Activated CD4-positive, alpha-beta T cell treated with anti-CD3 and anti-CD28 coated beads, Interleukin-2, amount 10 ng/mL, durations not matched to agents 24 days and 14 days (primary cell): ENCODE data around the gene DCTN1. TPM values are rescaled to one million over a fixed set of nuclear protein-coding genes. Genes with fewer than 3 reads are reported as not detected.

Source experiments
- DNase-seq: peaks from one replicate; pipeline ENCODE4 v3.0.0; 2022
- H3K27ac Mint-ChIP-seq: one replicate; pipeline ENCODE4 v1.8.0; 2022; ENCODE audit warnings: mild to moderate bottlenecking, mixed read lengths
- H3K27me3 Mint-ChIP-seq: one replicate; pipeline ENCODE4 v1.8.0; 2022; ENCODE audit warnings: mixed read lengths
- H3K36me3 Mint-ChIP-seq: one replicate; pipeline ENCODE4 v1.8.0; 2022; ENCODE audit warnings: low read depth, mild to moderate bottlenecking, mixed read lengths
- H3K4me1 Mint-ChIP-seq: one replicate; pipeline ENCODE4 v1.8.0; 2021; ENCODE audit warnings: mixed read lengths
- H3K4me3 Mint-ChIP-seq: one replicate; pipeline ENCODE4 v1.8.0; 2022; ENCODE audit warnings: mild to moderate bottlenecking, moderate library complexity, mixed read lengths
- H3K9me3 Mint-ChIP-seq: one replicate; pipeline ENCODE4 v1.8.0; 2021; ENCODE audit warnings: mixed read lengths
- intact Hi-C: fragments of 100-400 bp; cut with micrococcal nuclease; formaldehyde crosslinking; loops from one replicate; pipeline ENCODE4 v1.15.1; 2023
- total RNA-seq: library from RNA; stranded (reverse); gene quantifications from 2 replicates; pipeline ENCODE4 v1.2.3, GENCODE V29; 2022

Gene DCTN1
- total RNA-seq, 1 donor from 2014 or later, result 87.2 TPM

DNA sequence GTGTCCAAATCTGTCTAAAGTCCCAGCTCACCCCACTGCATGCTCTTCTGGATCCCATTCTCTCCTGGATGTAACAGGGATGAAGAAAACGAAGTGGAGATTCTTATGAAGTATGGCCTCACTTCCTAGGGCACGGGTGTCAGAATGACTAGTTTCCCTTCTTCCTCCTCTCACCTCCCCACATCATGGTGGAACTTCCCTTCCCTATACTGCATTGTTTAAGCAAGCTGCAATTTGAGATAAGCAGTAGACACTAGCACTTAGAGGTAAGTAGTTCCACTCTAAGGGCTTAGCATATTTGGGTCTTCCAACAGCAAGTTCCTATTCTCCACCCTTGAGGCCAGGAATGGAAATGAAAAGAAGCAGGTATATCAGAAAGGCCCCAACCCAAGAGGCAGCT is 66.6 kb downstream of the DCTN1 start:
- Mint-ChIP-seq H3K27ac (no peak overlapping the region), H3K27me3 (peaks cover 9% of the 10 kb centered on the region), H3K9me3 (no peaks in the 10 kb centered on the region), H3K4me1 (no peaks in the 10 kb centered on the region), H3K36me3 (no peaks in the 10 kb centered on the region), H3K4me3 (no peak overlapping the region)
- DNase-seq, result no peak
- intact Hi-C loops, result no loop called here

DNA sequence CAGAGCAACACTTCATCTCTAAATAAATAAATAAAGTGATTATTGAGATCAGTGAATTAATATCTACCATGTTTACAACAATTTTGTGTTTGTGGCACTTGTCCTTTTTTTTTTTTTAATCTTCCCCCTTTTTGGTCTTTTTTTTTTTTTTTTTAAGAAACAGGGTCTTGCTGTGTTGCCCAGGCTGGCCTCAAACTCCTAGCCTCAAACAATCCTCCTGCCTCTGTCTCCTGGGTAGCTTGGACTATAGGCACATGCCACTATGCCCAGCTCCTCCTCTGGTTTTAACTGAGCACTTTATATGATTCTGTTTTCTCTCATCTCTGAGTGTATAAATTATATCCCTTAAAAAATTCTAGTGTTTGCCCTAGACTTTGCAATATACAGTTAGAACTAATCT is 67.2 kb downstream of the DCTN1 start:
- Mint-ChIP-seq H3K36me3 (no peaks in the 10 kb centered on the region), H3K9me3 (no peaks in the 10 kb centered on the region), H3K27ac (no peak overlapping the region), H3K27me3 (peaks cover 9% of the 10 kb centered on the region), H3K4me3 (no peak overlapping the region), H3K4me1 (no peaks in the 10 kb centered on the region)
- intact Hi-C loops, result no loop called here
- no peak for DNase-seq

Other genes starting within 250 kb of the DCTN1 start
- gene BOLA3, start 232.4 kb downstream of the DCTN1 start, total RNA-seq, result 100 and 103 TPM in 2 replicates
- 203 and 204 TPM in 2 replicates for gene MOB1A, start 201.4 kb downstream of the DCTN1 start, total RNA-seq
- gene MTHFD2, start 181.7 kb downstream of the DCTN1 start, total RNA-seq, result 418 and 439 TPM in 2 replicates
- gene SLC4A5, start 36.9 kb downstream of the DCTN1 start, total RNA-seq, result 0.93 and 1.4 TPM in 2 replicates
- 1.7 and 2.0 TPM in 2 replicates for gene C2orf81, start 41.3 kb upstream of the DCTN1 start, total RNA-seq
- 72.1 and 78.2 TPM in 2 replicates for gene WDR54, start 41.4 kb upstream of the DCTN1 start, total RNA-seq
- 1.1 and 2.2 TPM in 2 replicates for gene RTKN, start 61.6 kb upstream of the DCTN1 start, total RNA-seq
- 51.8 and 54.5 TPM in 2 replicates for gene INO80B, start 74.8 kb upstream of the DCTN1 start, total RNA-seq
- gene WBP1, start 78.1 kb upstream of the DCTN1 start, total RNA-seq, result 28.8 and 29.0 TPM in 2 replicates
- gene MOGS, start 85.1 kb upstream of the DCTN1 start, total RNA-seq, result 84.2 and 85.7 TPM in 2 replicates
- gene MRPL53, start 92.4 kb upstream of the DCTN1 start, total RNA-seq, result 89.0 and 115 TPM in 2 replicates
- 26.5 and 26.9 TPM in 2 replicates for gene CCDC142, start 102.7 kb upstream of the DCTN1 start, total RNA-seq
- gene TTC31, start 102.8 kb upstream of the DCTN1 start, total RNA-seq, result 27.1 and 31.5 TPM in 2 replicates
- gene LBX2, start 119.3 kb upstream of the DCTN1 start, total RNA-seq, result 0.36 and 0.40 TPM in 2 replicates
- gene PCGF1, start 127.4 kb upstream of the DCTN1 start, total RNA-seq, result 43.3 and 45.8 TPM in 2 replicates
- gene TLX2, start 134.1 kb upstream of the DCTN1 start, total RNA-seq, result 0.54 and 0.70 TPM in 2 replicates
- gene DQX1, start 145.9 kb upstream of the DCTN1 start, total RNA-seq, result 0.59 and 0.68 TPM in 2 replicates
- gene AUP1, start 149.4 kb upstream of the DCTN1 start, total RNA-seq, result 170 and 173 TPM in 2 replicates
- gene HTRA2, start 149.6 kb upstream of the DCTN1 start, total RNA-seq, result 49.6 and 56.4 TPM in 2 replicates
- 1.5 and 1.7 TPM in 2 replicates for gene LOXL3, start 173.6 kb upstream of the DCTN1 start, total RNA-seq
- 33.8 and 34.2 TPM in 2 replicates for gene DOK1, start 174.4 kb upstream of the DCTN1 start, total RNA-seq